Measurements from ENCODE around the gene PLEKHO1.

PLEKHO1 gene

GRCh38 chr1:150150133-150151021, 661 bp downstream of the PLEKHO1 start:
- TF ChIP-seq, protein P1, sequence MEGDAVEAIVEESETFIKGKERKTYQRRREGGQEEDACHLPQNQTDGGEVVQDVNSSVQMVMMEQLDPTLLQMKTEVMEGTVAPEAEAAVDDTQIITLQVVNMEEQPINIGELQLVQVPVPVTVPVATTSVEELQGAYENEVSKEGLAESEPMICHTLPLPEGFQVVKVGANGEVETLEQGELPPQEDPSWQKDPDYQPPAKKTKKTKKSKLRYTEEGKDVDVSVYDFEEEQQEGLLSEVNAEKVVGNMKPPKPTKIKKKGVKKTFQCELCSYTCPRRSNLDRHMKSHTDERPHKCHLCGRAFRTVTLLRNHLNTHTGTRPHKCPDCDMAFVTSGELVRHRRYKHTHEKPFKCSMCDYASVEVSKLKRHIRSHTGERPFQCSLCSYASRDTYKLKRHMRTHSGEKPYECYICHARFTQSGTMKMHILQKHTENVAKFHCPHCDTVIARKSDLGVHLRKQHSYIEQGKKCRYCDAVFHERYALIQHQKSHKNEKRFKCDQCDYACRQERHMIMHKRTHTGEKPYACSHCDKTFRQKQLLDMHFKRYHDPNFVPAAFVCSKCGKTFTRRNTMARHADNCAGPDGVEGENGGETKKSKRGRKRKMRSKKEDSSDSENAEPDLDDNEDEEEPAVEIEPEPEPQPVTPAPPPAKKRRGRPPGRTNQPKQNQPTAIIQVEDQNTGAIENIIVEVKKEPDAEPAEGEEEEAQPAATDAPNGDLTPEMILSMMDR (IDR thresholded peaks at IDR 0.05), result no peak
- H3K27ac ChIP-seq, result peak overlapping the region; percentile 96 to 98
- DNase-seq (ENCODE audit: low spot score), result no peak
- H3K4me3 ChIP-seq, result peak overlapping the region; percentile 86

- no peak for DNase-seq (ENCODE audit: low spot score)
- TF ChIP-seq, protein P1 (IDR thresholded peaks at IDR 0.05), result no peak
- Histone ChIP-seq H3K4me3 (peak overlapping the region; percentile 86), H3K27ac (peak overlapping the region; percentile 96 to 98)
Measured at GRCh38 chr1:150151291-150152181, 1.8 kb downstream of the PLEKHO1 start.

DNA sequence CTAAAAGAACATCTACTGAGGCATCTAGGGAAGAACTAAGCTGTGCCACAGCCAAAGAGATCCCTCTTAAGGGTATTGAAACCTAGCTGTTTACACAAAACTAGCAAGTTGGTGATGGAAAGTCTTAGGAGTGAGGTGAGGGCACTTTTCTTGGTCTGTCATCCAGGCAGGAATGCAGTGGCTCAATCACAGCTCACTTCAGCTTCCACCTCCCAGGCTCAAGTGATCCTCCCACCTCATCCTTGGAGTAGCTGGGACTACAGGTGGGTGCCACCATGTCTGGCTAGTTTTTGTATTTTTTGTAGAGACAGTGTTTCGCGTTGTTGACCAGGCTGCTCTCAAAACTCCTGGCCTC, 2.4 kb downstream of the PLEKHO1 start:
- Histone ChIP-seq H3K4me3 (peak overlapping the region; percentile 86), H3K27ac (peak overlapping the region; percentile 96 to 98)
- TF ChIP-seq, protein P1 (IDR thresholded peaks at IDR 0.05), result no peak
- no peak for DNase-seq (ENCODE audit: low spot score)

GRCh38 chr1:150152772-150153456, 3.2 kb downstream of the PLEKHO1 start:
- TF ChIP-seq, protein P1 (IDR thresholded peaks at IDR 0.05), result no peak
- Histone ChIP-seq H3K27ac (peak overlapping the region; percentile 83 to 96), H3K4me3 (peak overlapping the region; percentile 54)
- no peak for DNase-seq (ENCODE audit: low spot score)

DNA sequence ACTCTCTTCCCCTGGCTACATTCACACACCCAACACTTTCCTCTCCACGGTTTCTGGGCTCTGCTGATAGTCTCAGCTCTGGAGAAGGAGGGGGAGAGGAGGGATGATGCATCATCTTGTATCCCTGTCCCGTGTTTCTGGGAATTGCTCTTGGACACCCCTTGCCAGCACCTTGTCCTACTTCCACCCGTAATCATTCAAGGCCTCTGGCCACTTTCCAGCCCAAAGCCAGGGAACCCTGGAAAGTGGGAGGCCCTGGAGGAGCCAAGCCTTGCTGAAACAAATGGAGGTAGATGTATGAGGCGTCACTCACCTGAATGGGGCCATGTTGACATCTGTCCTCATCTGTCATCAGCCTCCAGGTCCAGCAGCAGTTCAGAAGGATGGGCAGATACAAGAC, 4.4 kb downstream of the PLEKHO1 start:
- Histone ChIP-seq H3K4me3 (peak overlapping the region; percentile 54), H3K27ac (peak overlapping the region; percentile 61 to 96)
- no peak for DNase-seq (ENCODE audit: low spot score)
- TF ChIP-seq, protein P1 (IDR thresholded peaks at IDR 0.05), result no peak

- DNase-seq (ENCODE audit: low spot score), result no peak
- H3K27ac ChIP-seq, result peak overlapping the region; percentile 61 to 96
- H3K4me3 ChIP-seq, result no peak overlapping the region
- TF ChIP-seq, protein P1 (IDR thresholded peaks at IDR 0.05), result no peak
Measured at GRCh38 chr1:150155413-150156071, 5.8 kb downstream of the PLEKHO1 start.
